Measurements from ENCODE around the gene LDLRAD4.

LDLRAD4 gene

GRCh38 chr18:13179566-13180113, 38.9 kb upstream of the LDLRAD4 start:
- no peak overlapping the region for H3K27ac ChIP-seq
- TF ChIP-seq CTCF (conservative IDR thresholded peaks at IDR 0.05) (no peak), ZFX (IDR thresholded peaks at IDR 0.05) (no peak)

- TF ChIP-seq ZFX (IDR thresholded peaks at IDR 0.05) = no peak
- TF ChIP-seq CTCF (conservative IDR thresholded peaks at IDR 0.05) = no peak
- no peak overlapping the region for H3K27ac ChIP-seq
These were observed 37.8 kb upstream of the LDLRAD4 start for GRCh38 chr18:13180614-13181375.

GRCh38 chr18:13181765-13182164, 36.8 kb upstream of the LDLRAD4 start:
- no peak overlapping the region for H3K27ac ChIP-seq
- TF ChIP-seq CTCF (conservative IDR thresholded peaks at IDR 0.05) (no peak), ZFX (IDR thresholded peaks at IDR 0.05) (no peak)

GRCh38 chr18:13183359-13183758, 35.2 kb upstream of the LDLRAD4 start:
- H3K27ac ChIP-seq = no peak overlapping the region
- TF ChIP-seq ZFX (IDR thresholded peaks at IDR 0.05) (no peak), CTCF (conservative IDR thresholded peaks at IDR 0.05) (no peak)

- no peak for TF ChIP-seq CTCF (conservative IDR thresholded peaks at IDR 0.05)
- TF ChIP-seq ZFX (IDR thresholded peaks at IDR 0.05) = no peak
- no peak overlapping the region for H3K27ac ChIP-seq
These were observed 34.8 kb upstream of the LDLRAD4 start for GRCh38 chr18:13183790-13184189.

GRCh38 chr18:13184396-13184795, 34.2 kb upstream of the LDLRAD4 start:
- TF ChIP-seq ZFX (IDR thresholded peaks at IDR 0.05) = no peak
- no peak for TF ChIP-seq CTCF (conservative IDR thresholded peaks at IDR 0.05)
- H3K27ac ChIP-seq = no peak overlapping the region

- no peak for TF ChIP-seq CTCF (conservative IDR thresholded peaks at IDR 0.05)
- TF ChIP-seq ZFX (IDR thresholded peaks at IDR 0.05) = no peak
- no peak overlapping the region for H3K27ac ChIP-seq
These were observed 32.8 kb upstream of the LDLRAD4 start for GRCh38 chr18:13185675-13186198.
